Right atrium auricular region (tissue), 2 donors: Measurements from ENCODE around the gene TMEM203. TPM values are rescaled to one million over a fixed set of nuclear protein-coding genes. Genes with fewer than 3 reads are reported as not detected.

Experiments
- DNase-seq: peaks from one replicate; pipeline ENCODE4 v3.0.0-alpha.2; 2019; ENCODE audit warnings: low spot score
- H3K27ac ChIP-seq, 2 donors: fragments of 200-600 bp; sonication (generic); 1 replicate in 1 of 2; 2 replicates in 1 of 2; pipeline ENCODE4 v1.5.1; 2016 to 2019
- H3K27me3 ChIP-seq, 2 donors: fragments of 200-600 bp; sonication (generic); one replicate each; pipeline versions ENCODE4 v1.5.1 to v1.6.0; 2017 to 2019
- H3K36me3 ChIP-seq: fragments of 200-600 bp; sonication (generic); one replicate; pipeline ENCODE4 v1.5.1; 2016
- H3K4me1 ChIP-seq, 2 donors: fragments of 200-600 bp; sonication (generic); one replicate each; pipeline versions ENCODE4 v1.5.1 to v1.6.0; 2017 to 2019
- H3K4me3 ChIP-seq, 2 donors: fragments of 200-600 bp; sonication (generic); 1 replicate in 1 of 2; 2 replicates in 1 of 2; pipeline ENCODE4 v1.5.1; 2017 to 2019; ENCODE audit warnings: mild to moderate bottlenecking in 1 of 2, moderate library complexity in 1 of 2
- H3K9me3 ChIP-seq, 2 donors: fragments of 200-600 bp; sonication (generic); one replicate each; pipeline ENCODE4 v1.5.1; 2019
- total RNA-seq, 2 donors: library from RNA; depleted of rRNA; stranded (reverse); fragments of >200 nt; gene quantifications; one replicate each; pipeline ENCODE4 v1.1.0, GENCODE V29; 2016
- TF ChIP-seq, protein P1 (sequence below), 2 donors: fragments of 200-600 bp; sonication (generic); IDR thresholded peaks; one replicate each; pipeline ENCODE4 v1.5.1; 2019; ENCODE audit warnings: antibody characterized with exemption in 2 of 2

The TMEM203 gene
- total RNA-seq, 2 donors from 2014 or later = 31.4 to 33.9 TPM

- H3K4me3 ChIP-seq = peak overlapping the region; percentile 11 to 48
- H3K27me3 ChIP-seq = peaks cover 33 to 44% of the 10 kb centered on the region in 2 donors
- H3K9me3 ChIP-seq = no peaks in the 10 kb centered on the region
- TF ChIP-seq, protein P1, sequence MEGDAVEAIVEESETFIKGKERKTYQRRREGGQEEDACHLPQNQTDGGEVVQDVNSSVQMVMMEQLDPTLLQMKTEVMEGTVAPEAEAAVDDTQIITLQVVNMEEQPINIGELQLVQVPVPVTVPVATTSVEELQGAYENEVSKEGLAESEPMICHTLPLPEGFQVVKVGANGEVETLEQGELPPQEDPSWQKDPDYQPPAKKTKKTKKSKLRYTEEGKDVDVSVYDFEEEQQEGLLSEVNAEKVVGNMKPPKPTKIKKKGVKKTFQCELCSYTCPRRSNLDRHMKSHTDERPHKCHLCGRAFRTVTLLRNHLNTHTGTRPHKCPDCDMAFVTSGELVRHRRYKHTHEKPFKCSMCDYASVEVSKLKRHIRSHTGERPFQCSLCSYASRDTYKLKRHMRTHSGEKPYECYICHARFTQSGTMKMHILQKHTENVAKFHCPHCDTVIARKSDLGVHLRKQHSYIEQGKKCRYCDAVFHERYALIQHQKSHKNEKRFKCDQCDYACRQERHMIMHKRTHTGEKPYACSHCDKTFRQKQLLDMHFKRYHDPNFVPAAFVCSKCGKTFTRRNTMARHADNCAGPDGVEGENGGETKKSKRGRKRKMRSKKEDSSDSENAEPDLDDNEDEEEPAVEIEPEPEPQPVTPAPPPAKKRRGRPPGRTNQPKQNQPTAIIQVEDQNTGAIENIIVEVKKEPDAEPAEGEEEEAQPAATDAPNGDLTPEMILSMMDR (IDR thresholded peaks at IDR 0.05) = no peak
- no peak for DNase-seq
- peaks cover 0 to 35% of the 10 kb centered on the region in 2 donors for H3K4me1 ChIP-seq
- no peak overlapping the region for H3K27ac ChIP-seq
- no peaks in the 10 kb centered on the region for H3K36me3 ChIP-seq
Observed at GRCh38 chr9:137168904-137169856, 36.3 kb downstream of the TMEM203 start.

- Histone ChIP-seq H3K27me3 (peaks cover 34 to 51% of the 10 kb centered on the region in 2 donors), H3K36me3 (no peaks in the 10 kb centered on the region), H3K27ac (no peak overlapping the region), H3K4me1 (peaks cover 0 to 36% of the 10 kb centered on the region in 2 donors), H3K9me3 (no peaks in the 10 kb centered on the region), H3K4me3 (peak overlapping the region; percentile 11 to 48)
- TF ChIP-seq, protein P1 (IDR thresholded peaks at IDR 0.05) = no peak
- DNase-seq = no peak
Observed at GRCh38 chr9:137168573-137168903, 36.9 kb downstream of the TMEM203 start.

- H3K4me3 ChIP-seq = peak overlapping the region in 1 of 2 donors; percentile 48
- H3K9me3 ChIP-seq = no peaks in the 10 kb centered on the region
- peaks cover 0 to 42% of the 10 kb centered on the region in 2 donors for H3K4me1 ChIP-seq
- H3K36me3 ChIP-seq = no peaks in the 10 kb centered on the region
- TF ChIP-seq, protein P1 (IDR thresholded peaks at IDR 0.05) = no peak
- peaks cover 40 to 57% of the 10 kb centered on the region in 2 donors for H3K27me3 ChIP-seq
- DNase-seq = no peak
- H3K27ac ChIP-seq = no peak overlapping the region
Observed at GRCh38 chr9:137167747-137168572, 37.5 kb downstream of the TMEM203 start.

DNA sequence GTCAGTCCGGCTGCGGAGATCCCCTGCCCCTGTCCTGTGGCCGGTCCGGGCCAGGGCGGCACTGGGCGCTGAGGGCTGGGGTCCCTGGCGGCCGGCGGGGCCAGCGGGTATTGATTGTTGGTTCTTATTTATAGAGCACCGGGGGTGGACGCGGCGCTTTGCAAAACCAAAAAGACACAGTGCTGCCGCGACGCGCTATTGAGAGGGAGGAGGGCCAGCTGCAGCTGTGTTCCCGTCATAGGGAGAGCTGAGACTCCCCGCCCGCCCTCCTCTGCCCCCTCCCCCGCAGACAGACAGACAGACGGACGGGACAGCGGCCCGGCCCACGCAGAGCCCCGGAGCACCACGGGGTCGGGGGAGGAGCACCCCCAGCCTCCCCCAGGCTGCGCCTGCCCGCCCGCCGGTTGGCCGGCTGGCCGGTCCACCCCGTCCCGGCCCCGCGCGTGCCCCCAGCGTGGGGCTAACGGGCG is 38.1 kb downstream of the TMEM203 start:
- DNase-seq = no peak
- TF ChIP-seq, protein P1 (IDR thresholded peaks at IDR 0.05) = no peak
- H3K4me1 ChIP-seq = peaks cover 0 to 48% of the 10 kb centered on the region in 2 donors
- H3K36me3 ChIP-seq = no peaks in the 10 kb centered on the region
- no peak overlapping the region for H3K27ac ChIP-seq
- H3K4me3 ChIP-seq = no peak overlapping the region
- peaks cover 40 to 63% of the 10 kb centered on the region in 2 donors for H3K27me3 ChIP-seq
- no peaks in the 10 kb centered on the region for H3K9me3 ChIP-seq

DNA sequence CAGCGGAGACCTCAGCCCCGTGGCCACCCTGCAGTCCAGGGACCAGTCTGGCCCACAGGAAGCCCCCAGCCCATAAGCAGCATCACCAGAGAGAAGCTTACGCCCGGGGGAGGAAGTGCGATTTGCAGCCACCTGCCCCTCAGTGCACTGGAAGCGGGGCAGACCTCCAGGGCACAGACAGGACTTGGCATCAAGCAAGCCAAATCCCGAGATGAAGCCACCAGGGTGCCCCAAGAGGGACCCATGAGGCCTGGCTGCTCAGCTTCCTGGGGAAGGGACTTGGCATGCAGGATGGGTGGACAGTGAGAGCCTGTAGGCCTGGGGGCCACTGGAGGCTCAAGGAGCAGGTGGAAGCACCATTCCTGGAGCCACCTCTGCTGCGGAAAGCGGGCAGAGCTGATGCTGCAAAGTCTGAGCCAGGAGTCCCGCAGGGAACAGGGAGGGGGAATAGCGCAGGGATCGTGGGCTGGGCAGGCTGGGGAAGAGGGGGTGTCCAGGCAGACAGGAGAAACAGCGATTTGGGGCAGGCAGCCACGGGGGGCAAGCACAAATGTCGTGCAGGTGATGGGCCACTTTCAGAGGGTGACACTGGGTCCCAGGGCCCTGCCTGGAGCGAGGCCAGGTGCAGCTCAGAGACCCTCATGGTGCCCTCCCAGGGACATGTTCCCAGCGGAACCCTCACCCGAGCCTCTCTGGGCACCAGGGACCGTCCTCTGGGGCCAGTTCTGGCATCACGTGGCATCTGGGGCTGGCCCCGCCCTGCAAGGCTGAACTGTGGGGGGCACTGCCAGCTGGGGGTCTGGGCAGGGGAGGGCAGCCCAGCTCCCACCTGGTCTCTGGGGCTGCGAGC is 38.8 kb downstream of the TMEM203 start:
- no peak for DNase-seq
- H3K4me1 ChIP-seq = peaks cover 0 to 55% of the 10 kb centered on the region in 2 donors
- no peaks in the 10 kb centered on the region for H3K36me3 ChIP-seq
- H3K9me3 ChIP-seq = no peaks in the 10 kb centered on the region
- TF ChIP-seq, protein P1 (IDR thresholded peaks at IDR 0.05) = no peak
- H3K27me3 ChIP-seq = peaks cover 40 to 70% of the 10 kb centered on the region in 2 donors
- no peak overlapping the region for H3K4me3 ChIP-seq
- no peak overlapping the region for H3K27ac ChIP-seq
